Activated CD8-positive, alpha-beta T cell treated with anti-CD3 and anti-CD28 coated beads for 36 hours (primary cell): ENCODE results near the gene CTDP1. TPM values are rescaled to one million over a fixed set of nuclear protein-coding genes. Genes with fewer than 3 reads are reported as not detected.
"Not testable (repeated sequence)": the region's sequence is repeated elsewhere in the genome, so short reads cannot be mapped to it uniquely, and the experiment has no call there.

Experiments
- ATAC-seq: fragments of 200-7000 bp; cut with Tn5 transposase; one replicate; pipeline ENCODE4 v1.10.0; 2021; ENCODE audit warnings: mild to moderate bottlenecking, moderate library complexity
- CTCF ChIA-PET: fragments of 350-600 bp; sonication (Branson Sonifier 250); formaldehyde crosslinking; loops from one replicate; lab custom pipeline; 2021; ENCODE audit warnings: antibody characterized with exemption; lab: Charles Lee
- POLR2A ChIA-PET: fragments of 350-600 bp; sonication (Branson Sonifier 250); formaldehyde crosslinking; loops from one replicate; lab custom pipeline; 2021; ENCODE audit warnings: antibody characterized with exemption; lab: Charles Lee
- DNase-seq: peaks from one replicate; pipeline ENCODE4 v3.0.0-alpha.2; 2020
- H3K27ac Mint-ChIP-seq: one replicate; pipeline ENCODE4 v1.8.0; 2021; ENCODE audit warnings: mild to moderate bottlenecking, mixed read lengths
- H3K27me3 Mint-ChIP-seq: one replicate; pipeline ENCODE4 v1.8.0; 2021; ENCODE audit warnings: mixed read lengths
- H3K36me3 Mint-ChIP-seq: one replicate; pipeline ENCODE4 v1.8.0; 2021; ENCODE audit warnings: low read depth, mixed read lengths
- H3K4me1 Mint-ChIP-seq: one replicate; pipeline ENCODE4 v1.8.0; 2021; ENCODE audit warnings: low read depth, mixed read lengths
- H3K4me3 Mint-ChIP-seq: one replicate; pipeline ENCODE4 v1.8.0; 2021; ENCODE audit warnings: mild to moderate bottlenecking, moderate library complexity, mixed read lengths
- H3K9me3 Mint-ChIP-seq: one replicate; pipeline ENCODE4 v1.8.0; 2021; ENCODE audit warnings: mixed read lengths
- intact Hi-C: fragments of 100-400 bp; cut with micrococcal nuclease; formaldehyde crosslinking; loops from one replicate; pipeline ENCODE4 v1.10.0; 2022
- total RNA-seq, 2 experiments: library from RNA; stranded (reverse); gene quantifications; one replicate each; pipeline ENCODE4 v1.2.3, GENCODE V29; 2021
- TF ChIP-seq, protein P1 (sequence below): fragments of 200-600 bp; IDR thresholded peaks from one replicate; pipeline ENCODE4 v1.8.0; 2022; ENCODE audit warnings: antibody characterized with exemption, mild to moderate bottlenecking

CTDP1 gene
- total RNA-seq, 2 experiments from 2014 or later, result 54.9 to 55.6 TPM

DNA sequence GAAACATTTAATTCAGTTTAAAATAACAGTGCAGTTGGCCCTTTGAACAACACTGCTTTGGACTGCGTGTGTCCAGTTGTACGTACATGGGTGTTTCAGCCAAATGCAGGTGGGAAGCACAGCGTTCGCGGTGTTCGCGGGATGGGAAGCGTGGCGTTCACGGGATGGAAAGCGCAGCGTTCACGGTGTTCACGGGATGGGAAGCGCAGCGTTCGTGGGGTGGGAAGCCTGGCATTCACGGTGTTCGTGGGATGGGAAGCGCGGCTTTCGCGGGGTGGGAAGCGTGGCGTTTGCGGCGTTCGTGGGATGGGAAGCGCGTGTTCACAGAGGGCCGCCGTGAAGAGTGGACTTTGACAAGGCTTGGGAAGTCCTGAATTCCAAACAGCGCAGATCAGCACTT is 47.6 kb downstream of the CTDP1 start:
- CTCF ChIA-PET, result no interaction called here
- DNase-seq (no peak), ATAC-seq (no peak)
- H3K4me3 Mint-ChIP-seq, result no peak overlapping the region
- peaks cover 88% of the 10 kb centered on the region for H3K36me3 Mint-ChIP-seq
- no peaks in the 10 kb centered on the region for H3K27me3 Mint-ChIP-seq
- H3K4me1 Mint-ChIP-seq, result peaks cover 8% of the 10 kb centered on the region
- POLR2A ChIA-PET, result no interaction called here
- H3K27ac Mint-ChIP-seq, result no peak overlapping the region
- H3K9me3 Mint-ChIP-seq, result peaks cover 8% of the 10 kb centered on the region
- TF ChIP-seq, protein P1, sequence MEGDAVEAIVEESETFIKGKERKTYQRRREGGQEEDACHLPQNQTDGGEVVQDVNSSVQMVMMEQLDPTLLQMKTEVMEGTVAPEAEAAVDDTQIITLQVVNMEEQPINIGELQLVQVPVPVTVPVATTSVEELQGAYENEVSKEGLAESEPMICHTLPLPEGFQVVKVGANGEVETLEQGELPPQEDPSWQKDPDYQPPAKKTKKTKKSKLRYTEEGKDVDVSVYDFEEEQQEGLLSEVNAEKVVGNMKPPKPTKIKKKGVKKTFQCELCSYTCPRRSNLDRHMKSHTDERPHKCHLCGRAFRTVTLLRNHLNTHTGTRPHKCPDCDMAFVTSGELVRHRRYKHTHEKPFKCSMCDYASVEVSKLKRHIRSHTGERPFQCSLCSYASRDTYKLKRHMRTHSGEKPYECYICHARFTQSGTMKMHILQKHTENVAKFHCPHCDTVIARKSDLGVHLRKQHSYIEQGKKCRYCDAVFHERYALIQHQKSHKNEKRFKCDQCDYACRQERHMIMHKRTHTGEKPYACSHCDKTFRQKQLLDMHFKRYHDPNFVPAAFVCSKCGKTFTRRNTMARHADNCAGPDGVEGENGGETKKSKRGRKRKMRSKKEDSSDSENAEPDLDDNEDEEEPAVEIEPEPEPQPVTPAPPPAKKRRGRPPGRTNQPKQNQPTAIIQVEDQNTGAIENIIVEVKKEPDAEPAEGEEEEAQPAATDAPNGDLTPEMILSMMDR, result no peak
- intact Hi-C loops, result no loop called here

DNA sequence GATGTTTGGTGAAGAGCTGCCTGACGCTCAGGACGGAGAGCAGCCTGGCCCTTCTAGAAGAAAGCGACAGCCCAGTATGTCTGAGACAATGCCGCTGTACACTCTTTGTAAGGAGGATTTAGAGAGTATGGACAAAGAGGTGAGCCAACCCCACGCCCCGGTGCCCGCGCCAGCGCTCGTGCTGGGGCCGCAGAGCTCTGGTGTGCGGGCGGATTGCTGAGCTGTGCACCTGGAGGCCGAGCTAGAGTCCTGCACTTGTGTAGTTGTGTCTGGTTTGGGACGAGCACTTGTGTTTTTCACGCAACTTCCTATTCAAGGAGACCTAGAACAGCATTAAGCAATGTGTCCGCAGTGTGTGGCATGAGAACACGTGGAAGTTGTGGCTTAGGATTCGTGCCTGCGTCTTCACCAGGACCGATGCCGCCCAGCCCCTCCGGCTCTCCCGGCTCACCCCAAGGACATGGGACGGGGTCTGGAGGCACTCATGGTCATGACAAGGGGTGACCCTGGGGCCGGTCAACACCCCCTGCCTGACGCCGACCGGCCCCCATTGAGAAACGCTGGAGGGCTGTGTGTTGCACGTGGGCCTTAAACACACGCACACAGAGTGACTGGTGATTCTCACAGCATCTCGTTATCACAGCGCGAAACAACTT is 49.5 kb downstream of the CTDP1 start:
- DNase-seq (no peak), ATAC-seq (no peak)
- CTCF ChIA-PET, result no interaction called here
- intact Hi-C loops, result no loop called here
- POLR2A ChIA-PET, result no interaction called here
- Mint-ChIP-seq H3K9me3 (peaks cover 8% of the 10 kb centered on the region), H3K27ac (no peak overlapping the region), H3K4me3 (no peak overlapping the region), H3K4me1 (peaks cover 8% of the 10 kb centered on the region), H3K36me3 (peaks cover 89% of the 10 kb centered on the region), H3K27me3 (no peaks in the 10 kb centered on the region)
- TF ChIP-seq, protein P1, result no peak

GRCh38 chr18:79729611-79730010 is 50.0 kb downstream of the CTDP1 start:
- TF ChIP-seq, protein P1, result no peak
- no peaks in the 10 kb centered on the region for H3K27me3 Mint-ChIP-seq
- DNase-seq, result no peak
- no peak overlapping the region for H3K4me3 Mint-ChIP-seq
- POLR2A ChIA-PET, result no interaction called here
- no peak overlapping the region for H3K27ac Mint-ChIP-seq
- peaks cover 8% of the 10 kb centered on the region for H3K9me3 Mint-ChIP-seq
- H3K36me3 Mint-ChIP-seq, result peaks cover 88% of the 10 kb centered on the region
- intact Hi-C loops, result no loop called here
- ATAC-seq, result no peak
- CTCF ChIA-PET, result no interaction called here
- H3K4me1 Mint-ChIP-seq, result peaks cover 3% of the 10 kb centered on the region

- no peak overlapping the region for H3K4me3 Mint-ChIP-seq
- CTCF ChIA-PET, result no interaction called here
Measured at GRCh38 chr18:79730804-79731203, 51.2 kb downstream of the CTDP1 start.

DNA sequence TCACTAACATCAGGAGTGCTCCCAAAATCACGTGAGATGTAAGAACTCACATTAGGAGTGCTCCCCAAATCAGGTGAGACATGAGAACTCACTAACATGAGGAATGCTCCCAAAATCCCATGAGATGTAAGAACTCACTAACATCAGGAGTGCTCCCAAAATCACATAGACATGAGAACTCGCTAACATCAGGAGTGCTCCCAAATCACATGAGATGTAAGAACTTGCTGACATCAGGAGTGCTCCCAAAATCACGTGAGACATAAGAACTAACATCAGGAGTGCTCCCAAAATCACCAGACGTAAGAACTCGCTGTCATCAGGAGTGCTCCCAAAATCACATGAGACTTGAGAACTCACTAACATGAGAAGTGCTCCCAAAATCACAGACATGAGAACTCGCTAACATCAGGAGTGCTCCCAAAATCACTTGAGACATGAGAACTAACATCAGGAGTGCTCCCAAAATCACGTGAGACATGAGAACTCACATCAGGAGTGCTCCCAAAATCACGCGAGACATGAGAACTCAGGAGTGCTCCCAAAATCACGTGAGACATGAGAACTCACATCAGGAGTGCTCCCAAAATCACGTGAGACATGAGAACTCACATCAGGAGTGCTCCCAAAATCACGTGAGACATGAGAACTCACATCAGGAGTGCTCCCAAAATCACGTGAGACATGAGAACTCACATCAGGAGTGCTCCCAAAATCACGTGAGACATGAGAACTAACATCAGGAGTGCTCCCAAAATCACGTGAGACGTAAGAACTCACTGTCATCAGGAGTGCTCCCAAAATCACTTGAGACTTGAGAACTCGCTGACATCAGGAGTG is 52.5 kb downstream of the CTDP1 start:
- CTCF ChIA-PET, H3K27ac Mint-ChIP-seq, intact Hi-C loops, H3K4me3 Mint-ChIP-seq, DNase-seq, H3K4me1 Mint-ChIP-seq, H3K9me3 Mint-ChIP-seq, H3K27me3 Mint-ChIP-seq, POLR2A ChIA-PET, ATAC-seq: not testable (repeated sequence)
- H3K36me3 Mint-ChIP-seq, result peaks cover 88% of the 10 kb centered on the region

More at GRCh38 chr18:79730804-79731203, 51.2 kb downstream of the CTDP1 start:
- H3K9me3 Mint-ChIP-seq, result peaks cover 8% of the 10 kb centered on the region
- ATAC-seq (no peak), DNase-seq (no peak)
- H3K36me3 Mint-ChIP-seq, result peaks cover 88% of the 10 kb centered on the region
- TF ChIP-seq, protein P1, result no peak
- no peaks in the 10 kb centered on the region for H3K27me3 Mint-ChIP-seq
- no peaks in the 10 kb centered on the region for H3K4me1 Mint-ChIP-seq
- POLR2A ChIA-PET, result interaction anchor here (0.6 kb wide), 1 partner anchor 255 kb away, joined by 3 read pairs; no protein-coding TSS in a partner anchor
- intact Hi-C loops, result no loop called here
- no peak overlapping the region for H3K27ac Mint-ChIP-seq
